Measurements from ENCODE around the gene ATP1A3.

Gene ATP1A3

DNA sequence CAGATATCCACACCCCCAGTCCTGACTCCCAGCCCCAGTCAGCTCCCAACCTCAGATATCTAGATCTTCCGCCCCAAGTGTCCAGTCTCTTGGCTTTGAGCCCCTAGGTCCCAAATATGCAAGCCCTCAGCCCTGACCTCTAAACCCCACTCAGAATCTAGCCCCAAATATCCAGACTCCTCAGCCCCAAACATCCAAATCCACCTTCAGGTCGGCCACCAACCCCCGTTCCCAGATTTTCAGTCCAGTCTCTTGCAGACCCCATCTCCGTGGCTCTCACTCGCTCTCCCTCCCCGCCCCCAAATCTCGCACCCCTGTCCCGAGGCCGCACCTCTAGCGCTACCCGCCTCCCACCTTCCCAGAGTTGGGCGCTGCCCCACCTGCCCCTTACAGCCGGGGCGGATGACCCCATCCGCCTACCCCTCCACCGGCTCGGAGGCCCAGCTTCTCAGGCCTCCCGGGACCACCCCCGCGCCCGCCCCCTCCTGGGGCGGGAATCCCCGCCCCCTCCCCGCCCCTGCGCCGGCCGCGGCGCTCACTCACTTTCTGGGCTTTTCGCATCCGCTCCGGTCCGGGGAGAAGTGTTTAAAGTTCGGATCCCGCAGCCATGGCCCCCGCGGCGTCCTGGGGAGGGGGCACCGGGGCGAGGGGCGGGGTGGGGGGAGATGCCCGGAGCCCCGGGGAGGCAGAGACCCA lies 66.4 kb downstream of the ATP1A3 start:
- DNase-seq, result peak in 1 of 2 experiments; percentile 52

DNA sequence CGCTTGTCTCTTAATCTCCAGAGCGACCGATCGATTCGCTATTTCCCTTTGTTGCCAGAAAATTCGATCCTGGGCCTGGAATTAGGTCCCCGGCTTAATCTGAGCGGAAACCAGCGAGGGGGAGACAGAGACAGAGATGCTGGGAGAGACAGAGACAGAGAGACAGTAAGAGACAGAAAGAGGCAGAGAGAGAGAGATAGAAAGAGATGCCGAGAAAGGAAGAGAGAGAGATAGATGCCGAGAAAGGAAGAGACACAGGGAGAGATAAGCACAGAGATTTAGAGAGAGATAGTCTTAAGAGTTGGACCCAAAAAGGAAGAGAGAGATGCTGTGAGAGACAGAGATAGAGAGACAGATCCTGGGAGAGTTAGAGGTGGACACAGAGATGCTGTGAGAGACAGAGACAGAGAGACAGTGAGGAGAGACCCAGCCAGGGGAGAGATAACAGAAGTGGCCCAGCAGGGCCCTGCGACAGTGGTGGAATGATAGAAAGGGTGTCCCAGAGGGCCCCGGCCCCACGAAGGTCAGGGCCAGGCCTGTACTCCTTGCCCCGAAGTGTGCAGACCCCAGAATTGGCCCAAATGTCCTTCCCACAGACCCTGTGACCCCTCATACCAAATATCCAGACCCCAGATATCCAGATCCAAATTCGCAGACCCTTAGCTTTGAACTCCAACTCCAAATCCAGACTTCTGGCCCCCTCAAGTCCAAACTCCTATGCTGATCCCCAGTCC lies 67.1 kb downstream of the ATP1A3 start:
- no peak for DNase-seq

DNA sequence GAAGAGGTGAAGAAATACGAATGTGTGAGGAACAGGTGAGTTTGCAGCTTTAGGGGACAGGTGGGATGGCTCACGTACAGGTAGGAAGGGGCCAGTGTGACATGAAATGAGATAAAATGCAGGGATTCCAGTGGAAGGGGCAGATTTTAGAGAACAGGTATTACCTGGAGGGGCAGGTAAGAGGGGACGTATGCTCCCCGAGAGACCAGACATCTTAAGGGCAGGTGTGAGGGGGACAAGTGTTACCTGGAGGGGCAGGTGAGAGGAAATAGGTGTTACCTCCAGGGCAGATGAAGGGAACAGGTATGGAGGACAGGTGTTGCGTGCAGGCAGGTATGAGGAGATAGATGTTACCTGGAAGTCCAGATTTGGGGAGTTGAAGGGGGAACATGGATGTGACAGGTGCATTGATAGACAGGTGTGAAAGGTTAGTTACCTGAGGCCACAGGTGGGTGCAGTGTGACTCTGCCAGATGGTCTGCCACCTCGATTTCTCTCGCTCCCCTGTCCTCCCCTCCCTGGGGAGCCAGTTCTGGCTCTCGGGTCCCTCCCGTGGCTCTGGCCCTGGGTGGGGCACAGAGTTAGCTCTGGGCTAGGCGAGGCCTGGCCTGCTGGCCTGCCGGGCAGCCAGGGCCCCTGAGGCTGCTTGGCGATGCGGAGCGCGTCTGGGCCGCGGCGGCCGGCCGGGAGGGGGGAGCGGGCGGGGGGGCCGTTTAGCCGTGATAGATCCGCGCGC lies 67.8 kb downstream of the ATP1A3 start:
- no peak for DNase-seq

DNA sequence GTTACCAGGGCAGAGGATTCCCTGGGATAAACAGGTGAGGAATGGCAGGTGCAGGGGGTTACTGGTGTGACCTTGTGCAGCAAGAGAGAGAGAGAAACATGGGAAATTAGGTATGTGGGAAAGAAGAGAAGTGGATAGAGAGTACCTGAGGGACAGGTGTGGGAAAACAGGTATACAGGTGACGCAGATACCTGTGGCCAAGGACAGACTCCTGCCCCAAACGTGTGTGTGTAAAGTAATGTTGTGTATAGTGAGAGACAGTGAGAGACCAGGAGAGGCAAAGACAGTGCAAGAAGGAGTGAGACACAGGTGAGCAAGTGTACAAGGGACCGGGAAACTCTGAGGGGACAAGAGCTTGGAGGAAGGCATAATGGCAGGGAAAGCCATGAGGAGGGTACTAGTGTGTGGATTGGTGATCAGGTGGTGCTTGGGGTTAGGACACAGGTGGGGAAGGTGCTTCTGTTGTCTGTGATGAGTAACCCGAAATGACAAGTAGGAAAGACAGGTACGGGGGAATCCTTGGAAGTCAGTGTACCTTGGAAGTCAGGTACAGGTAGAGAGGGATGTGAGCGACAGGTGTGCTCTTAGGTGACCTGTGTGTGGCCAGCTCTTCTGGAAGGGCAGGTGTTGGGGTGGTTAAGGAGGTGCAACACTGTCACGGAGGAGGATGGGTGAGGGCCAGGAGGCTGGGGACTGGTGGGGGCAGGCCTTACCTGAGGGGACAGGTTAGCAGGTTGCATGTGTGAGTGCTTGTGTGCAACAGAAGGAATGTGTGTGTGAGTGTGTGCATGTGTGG lies 68.6 kb downstream of the ATP1A3 start:
- no peak for DNase-seq

DNA sequence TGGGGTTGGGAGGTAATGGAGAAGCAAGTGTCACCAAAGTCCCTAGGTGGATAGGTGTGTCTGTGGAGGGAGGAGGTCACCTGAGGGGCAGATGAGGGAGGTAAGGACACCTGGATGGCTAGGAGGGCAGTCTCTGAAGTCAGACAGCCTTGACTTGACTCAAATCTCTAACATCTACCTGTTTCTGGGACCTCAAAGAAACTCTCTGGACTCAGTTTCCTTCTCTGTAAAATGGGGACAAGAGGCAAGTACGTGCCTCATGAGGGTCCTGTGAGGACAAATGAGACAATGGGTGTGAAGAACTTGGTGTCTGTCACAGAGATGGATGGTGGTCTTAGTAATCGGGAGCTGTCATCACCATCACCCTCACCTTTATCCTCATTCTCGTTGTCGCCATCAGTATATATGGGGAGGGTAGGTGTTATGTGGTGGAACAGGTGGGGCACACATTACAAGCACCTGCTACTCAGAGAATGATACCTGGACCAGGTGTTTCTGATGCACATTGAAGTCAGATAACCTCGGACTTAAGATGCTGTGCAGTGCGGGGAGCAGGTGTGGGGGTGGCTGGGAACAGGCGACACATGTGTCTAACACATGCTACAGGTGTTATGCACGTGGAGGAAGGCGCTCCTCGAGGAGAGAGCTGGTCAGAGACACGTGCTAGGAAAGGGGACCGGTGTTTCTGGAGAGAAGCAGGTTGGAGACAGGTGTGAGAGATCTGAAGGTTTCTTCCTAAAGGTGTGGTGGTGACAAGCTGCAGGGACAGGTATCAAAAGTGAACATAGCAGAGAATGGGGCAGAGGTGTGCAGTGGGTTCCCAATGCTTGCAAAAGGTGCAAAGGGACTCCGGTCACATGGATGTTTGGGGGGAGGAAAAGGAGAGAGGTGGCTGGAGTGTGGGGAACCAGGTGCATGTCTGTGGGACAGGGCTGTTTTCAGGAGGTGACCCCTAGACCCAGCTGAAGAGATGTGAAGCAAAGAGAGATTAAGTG lies 69.6 kb downstream of the ATP1A3 start:
- DNase-seq, result no peak

DNA sequence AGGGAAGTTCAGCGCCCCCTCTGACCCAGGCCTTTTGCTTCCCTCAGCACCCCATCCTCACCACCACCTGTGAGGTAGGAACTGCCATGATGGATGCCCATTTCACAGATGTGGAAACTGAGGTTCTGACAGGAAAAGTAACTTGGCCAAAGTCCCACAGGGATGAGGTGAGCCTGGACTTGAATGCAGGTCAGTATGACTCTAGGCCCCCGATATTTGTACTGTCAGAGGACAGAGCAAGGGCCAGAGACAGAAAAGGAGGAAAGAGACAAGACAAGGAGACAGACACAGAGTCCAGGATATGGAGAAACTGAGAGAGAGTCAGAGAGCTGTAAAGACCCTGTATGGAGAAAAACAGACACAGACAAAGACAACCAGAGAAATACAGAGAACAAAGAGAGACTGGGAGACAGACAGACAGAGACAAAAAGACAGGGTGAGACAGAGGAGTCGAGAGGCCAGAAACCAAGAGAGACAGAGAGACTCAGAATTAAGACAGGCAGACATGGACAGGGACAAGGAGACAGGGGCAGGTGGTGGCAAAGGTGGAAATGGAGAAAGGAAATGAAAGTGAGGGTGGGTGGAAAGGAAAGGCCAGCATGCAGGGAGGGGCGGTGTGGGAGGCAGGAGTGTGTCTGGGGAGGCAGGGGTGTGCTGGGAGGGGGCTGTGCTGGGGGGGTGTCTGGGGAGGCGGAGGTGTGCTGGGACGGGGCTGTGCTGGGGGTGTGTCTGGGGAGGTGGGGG lies 70.8 kb downstream of the ATP1A3 start:
- DNase-seq, result no peak

DNA sequence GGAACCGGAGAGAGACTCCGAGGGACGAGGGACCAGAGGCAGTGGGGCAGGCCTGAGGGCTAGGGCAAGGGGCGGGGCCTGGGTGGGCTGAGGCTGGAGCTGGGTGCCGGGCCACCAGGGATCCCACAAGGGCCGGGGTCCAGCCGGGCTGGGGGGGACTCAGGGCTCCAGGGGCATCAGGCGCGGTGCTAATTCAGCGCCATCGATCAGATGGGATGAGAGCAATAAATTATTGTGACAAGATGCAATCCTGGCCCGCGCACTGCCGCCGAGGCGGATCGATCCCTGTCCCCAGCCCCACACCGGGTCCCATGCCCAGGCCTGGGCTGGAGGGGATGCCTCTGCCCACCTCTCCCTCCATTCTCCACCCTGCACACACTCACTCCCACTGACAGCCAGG lies 71.4 kb downstream of the ATP1A3 start:
- DNase-seq, result no peak

DNA sequence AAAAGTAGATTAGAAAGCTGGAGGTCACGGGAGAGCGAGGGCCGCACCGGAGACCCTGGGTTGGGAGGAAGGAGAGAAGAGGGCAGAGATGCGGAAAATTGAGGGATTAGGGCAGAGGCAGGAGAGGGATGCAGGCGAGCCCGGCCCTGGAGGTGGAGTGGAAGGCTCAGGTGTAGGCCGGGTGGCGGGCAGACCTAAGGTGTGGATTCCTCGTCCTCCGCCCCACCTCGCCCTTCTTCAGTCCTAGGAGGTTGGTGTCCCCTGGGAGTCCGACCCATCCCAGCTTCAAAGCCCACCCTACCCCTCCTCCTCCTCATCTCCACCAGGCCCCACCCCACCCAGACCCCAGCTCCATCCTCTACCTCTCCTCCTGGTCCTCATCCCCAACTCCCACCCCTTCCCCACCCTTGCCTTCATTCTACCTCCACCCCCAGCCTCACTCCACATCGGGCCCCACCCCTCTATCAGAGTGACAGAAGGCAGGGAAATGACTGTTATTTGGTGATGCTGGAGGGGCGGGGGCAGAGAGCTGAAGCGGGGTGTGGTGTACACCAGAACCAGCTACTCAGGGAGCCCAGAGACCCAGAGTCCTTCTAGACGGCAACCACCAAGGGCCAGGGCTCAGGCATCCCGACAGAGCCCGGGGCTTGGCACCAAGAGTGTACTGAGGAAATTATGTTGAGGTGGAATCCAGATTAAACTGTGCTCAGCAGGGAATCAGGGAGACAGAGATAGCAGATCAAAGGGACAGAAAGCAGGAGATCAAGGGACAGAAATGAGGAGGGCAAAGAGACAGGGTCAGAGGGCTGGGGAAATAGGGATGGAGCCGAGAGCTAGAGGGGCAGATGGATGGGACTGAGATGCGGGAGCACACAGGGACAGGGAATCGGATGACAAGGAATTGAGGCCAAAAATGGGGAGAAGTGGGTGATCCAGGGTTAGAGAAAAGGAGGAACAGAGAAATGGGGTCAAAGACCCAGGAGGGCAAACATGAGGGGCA lies 72.2 kb downstream of the ATP1A3 start:
- DNase-seq, result no peak

DNA sequence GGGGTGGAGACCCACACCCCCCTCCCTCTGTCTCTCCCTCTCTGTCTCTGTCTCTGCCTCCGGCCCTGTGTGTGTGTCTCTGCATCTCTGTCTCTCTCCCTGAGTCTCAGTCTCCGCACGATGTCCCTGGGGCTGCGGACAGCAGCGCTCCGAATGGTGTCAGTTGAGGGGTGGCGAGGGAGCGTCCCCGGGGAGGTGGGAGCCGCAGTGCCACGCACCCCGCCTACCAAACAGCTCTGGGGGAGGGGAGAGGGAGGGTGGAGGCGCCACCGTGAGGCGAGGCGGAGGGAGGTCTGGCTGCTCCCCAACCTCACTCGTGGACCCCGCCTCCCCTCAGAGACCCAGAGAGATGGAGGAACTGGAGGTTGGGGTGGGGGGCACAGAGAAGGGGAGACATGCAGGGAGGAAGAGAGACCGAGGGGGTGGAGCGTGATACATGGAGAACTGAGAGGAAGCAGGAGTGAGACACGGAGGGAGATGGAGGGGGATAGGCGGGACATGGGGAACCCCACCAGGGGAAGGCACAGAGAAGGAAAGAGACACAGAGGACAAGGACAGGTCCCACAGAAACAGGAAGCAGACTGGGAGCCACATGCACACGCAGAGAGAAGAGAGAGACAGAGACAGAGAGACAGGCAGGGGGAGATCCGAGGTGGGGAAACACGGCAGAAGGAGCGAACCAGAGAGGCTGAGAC lies 73.0 kb downstream of the ATP1A3 start:
- no peak for DNase-seq

DNA sequence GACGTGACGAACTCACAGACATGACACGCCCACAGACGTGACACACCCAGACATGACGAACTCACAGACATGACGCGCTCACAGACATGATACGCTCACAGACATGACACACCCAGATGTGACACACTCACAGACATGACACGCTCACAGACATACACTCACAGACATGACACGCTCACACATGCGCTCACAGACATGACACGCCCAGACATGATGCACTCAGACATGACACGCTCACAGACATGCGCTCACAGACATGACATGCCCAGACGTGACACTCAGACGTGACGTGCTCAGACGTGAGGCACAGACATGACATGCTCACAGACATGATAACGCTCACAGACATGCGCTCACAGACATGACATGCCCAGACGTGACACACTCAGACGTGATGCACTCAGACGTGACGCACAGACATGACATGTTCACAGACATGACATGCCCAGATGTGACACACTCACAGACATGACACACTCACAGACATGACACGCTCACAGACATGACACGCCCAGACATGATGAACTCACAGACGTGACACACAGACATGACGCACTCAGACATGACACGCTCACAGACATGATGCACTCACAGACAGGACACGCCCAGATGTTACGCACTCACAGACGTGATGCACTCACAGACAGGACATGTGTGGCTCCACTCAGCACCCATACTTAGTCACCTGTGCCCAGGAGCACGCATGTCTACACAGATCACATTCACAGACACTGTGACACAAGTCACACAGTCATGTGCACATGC lies 73.9 kb downstream of the ATP1A3 start:
- no peak for DNase-seq

DNA sequence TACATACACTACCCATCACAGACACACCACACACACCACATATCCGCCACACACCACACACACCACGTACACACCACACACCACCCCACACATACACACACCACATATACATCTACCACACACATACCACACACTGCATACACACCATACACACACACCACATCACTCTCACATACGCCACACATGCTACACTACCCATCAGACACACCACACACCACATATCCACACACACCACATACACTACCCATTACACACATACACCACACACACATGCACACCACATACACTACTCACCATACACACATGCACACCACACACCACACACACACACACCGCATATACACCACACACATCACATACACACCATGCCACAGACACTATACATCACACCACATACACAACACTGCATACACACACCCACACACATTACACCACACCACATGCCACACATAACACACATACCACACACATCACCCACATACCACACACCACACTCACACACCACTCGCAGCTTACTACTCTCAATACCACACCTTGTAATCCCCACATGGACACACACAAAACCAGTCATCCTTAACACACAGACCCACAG lies 75.3 kb downstream of the ATP1A3 start:
- no peak for DNase-seq

DNA sequence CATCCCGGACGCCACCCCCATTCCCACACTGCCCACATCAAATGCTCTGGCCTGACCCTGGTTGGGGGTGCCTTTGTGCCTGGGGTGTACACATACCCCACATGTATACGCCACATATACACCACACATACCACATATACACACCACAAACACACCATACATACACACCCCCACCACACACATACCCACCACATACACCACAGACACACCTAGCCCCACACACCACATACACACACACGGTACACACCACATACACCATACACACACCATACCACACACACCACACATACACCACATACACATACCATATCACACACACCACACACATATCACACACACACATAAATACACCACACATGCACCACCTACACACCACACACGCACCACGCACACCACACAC lies 75.9 kb downstream of the ATP1A3 start:
- DNase-seq, result no peak

DNA sequence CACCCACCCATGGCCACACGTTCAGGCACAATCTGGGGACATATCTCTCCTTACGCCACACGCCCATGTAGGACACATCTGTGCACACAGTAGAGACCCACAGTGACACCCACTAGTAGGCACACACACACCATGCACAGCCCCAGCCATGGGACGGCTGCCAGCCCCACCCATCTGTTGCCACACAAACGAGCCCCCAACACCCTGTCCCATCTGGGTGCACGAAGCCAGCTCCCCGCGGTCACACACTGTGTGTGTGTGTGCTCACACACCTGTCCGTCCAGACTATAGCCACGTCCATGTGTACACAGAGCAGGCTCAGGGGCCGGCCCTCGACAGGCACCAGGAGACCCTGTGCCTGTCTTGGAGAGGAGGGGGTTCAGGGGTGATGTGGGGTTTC lies 76.4 kb downstream of the ATP1A3 start:
- no peak for DNase-seq

All from activated T-cell treated with anti-CD3 and anti-CD28 coated beads, Interleukin-2, amount 50 U/mL, for 48 hours (primary cell).